Spleen (tissue), 13 donors: Measurements from ENCODE around the gene LRIT2. TPM values are rescaled to one million over a fixed set of nuclear protein-coding genes. Genes with fewer than 3 reads are reported as not detected.

Experiments used
- DNase-seq: peaks from one replicate; pipeline ENCODE4 v3.0.0-alpha.2; 2020
- H3K27ac ChIP-seq, 8 donors: fragments of 200-600 bp; sonication (generic) in 7 of 8; 1 replicate in 4 of 8; 2 replicates in 4 of 8; pipeline versions ENCODE4 v1.5.0 to v1.8.0; 2016 to 2021; ENCODE audit warnings: inconsistent platforms in 4 of 8, mild to moderate bottlenecking in 4 of 8, moderate library complexity in 1 of 8
- H3K27me3 ChIP-seq, 7 donors: fragments of 200-600 bp; sonication (generic) in 6 of 7; replicated peaks in 1 of 7; 1 replicate in 4 of 7; 2 replicates in 3 of 7; pipeline versions ENCODE4 v1.5.0 to v1.8.0; 2016 to 2021; ENCODE audit warnings: inconsistent platforms in 3 of 7, mild to moderate bottlenecking in 1 of 7
- H3K36me3 ChIP-seq, 6 donors: fragments of 200-600 bp; sonication (generic) in 5 of 6; 1 replicate in 4 of 6; 2 replicates in 2 of 6; pipeline versions ENCODE4 v1.5.0 to v1.8.0; 2016 to 2021; ENCODE audit warnings: inconsistent platforms in 2 of 6
- H3K4me1 ChIP-seq, 6 donors: fragments of 200-600 bp; sonication (generic) in 5 of 6; 1 replicate in 3 of 6; 2 replicates in 3 of 6; pipeline versions ENCODE4 v1.5.0 to v1.8.0; 2016 to 2021; ENCODE audit warnings: inconsistent platforms in 3 of 6
- H3K4me3 ChIP-seq, 8 donors: fragments of 200-600 bp; sonication (generic) in 7 of 8; 1 replicate in 4 of 8; 2 replicates in 4 of 8; pipeline versions ENCODE4 v1.5.0 to v1.8.0; 2016 to 2021; ENCODE audit warnings: inconsistent platforms in 4 of 8, mild to moderate bottlenecking in 4 of 8, moderate library complexity in 2 of 8
- H3K9me3 ChIP-seq, 8 donors: fragments of 200-600 bp; sonication (generic) in 7 of 8; 1 replicate in 4 of 8; 2 replicates in 4 of 8; pipeline versions ENCODE4 v1.5.0 to v1.8.0; 2016 to 2021; ENCODE audit warnings: inconsistent platforms in 4 of 8
- CTCF ChIP-seq, 11 experiments: fragments of 200-600 bp in 7 of 11; fragments of 450-650 bp in 4 of 11; sonication (generic) in 4 of 11; IDR thresholded peaks in 8 of 11; conservative IDR thresholded peaks in 3 of 11; 1 replicate in 7 of 11; 2 replicates in 4 of 11; pipeline versions ENCODE4 v1.4.0 to v1.8.0; 2016 to 2021; ENCODE audit warnings: antibody characterized with exemption in 11 of 11, inconsistent platforms in 4 of 11, mild to moderate bottlenecking in 1 of 11
- POLR2A ChIP-seq, 3 donors: fragments of 450-650 bp; IDR thresholded peaks; one replicate each; pipeline ENCODE4 v1.5.1; 2017; ENCODE audit warnings: antibody characterized with exemption in 3 of 3, mild to moderate bottlenecking in 1 of 3
- POLR2AphosphoS5 ChIP-seq, 3 donors: sonication (generic); formaldehyde crosslinking; IDR thresholded peaks; one replicate each; pipeline ENCODE4 v1.5.1; 2017; ENCODE audit warnings: antibody characterized with exemption in 3 of 3
- WGBS, 5 donors: extraction: QIAGEN DNeasy Blood & Tissue Kit in 3 of 5; methylation state at CpG; one replicate each; pipeline versions ENCODE4 v1.1.5 to v1.1.7; 2013 to 2018; 5-methylcytosine and 5-hydroxymethylcytosine counted together
- intact Hi-C: fragments of 100-400 bp; cut with DNase I; formaldehyde crosslinking; loops from one replicate; pipeline ENCODE4 v1.15.0; 2023; ENCODE audit warnings: low total_unique reads
- long read RNA-seq, 2 donors: transcript quantifications; one replicate each; lab custom pipeline, GENCODE V29; 2026
- polyA plus RNA-seq, 3 donors: library from polyadenylated mRNA; stranded (reverse); fragments of 200-250 nt; gene quantifications; one replicate each; pipeline ENCODE4 v1.2.1, GENCODE V29; 2013
- total RNA-seq, 7 donors: library from RNA; depleted of rRNA in 3 of 7; stranded (reverse); fragments of >200 nt in 3 of 7; fragmentation: NEBNext Ultra II Directional in 4 of 7; extraction: Animal tissue kit (Norgen Biotek cat#: 25700) in 4 of 7; gene quantifications; one replicate each; pipeline versions ENCODE4 v1.1.0 to v1.2.1, GENCODE V29; 2016 to 2021
- donor health status: healthy with polysubstance abuse.
- donor health status: DM: no; HTN: no; CAD: no; lungs with moderate emphysema.
- donor health status: DM: no; HTN: no; CAD: no.
- donor health status: Bipolar disorder and iron deficiency.
- donor health status: healthy.
- donor health status: DM: no; HTN: no; CAD: no.
- donor health status: DM: yes; HTN: yes; CAD: no.

The LRIT2 gene, protein sequence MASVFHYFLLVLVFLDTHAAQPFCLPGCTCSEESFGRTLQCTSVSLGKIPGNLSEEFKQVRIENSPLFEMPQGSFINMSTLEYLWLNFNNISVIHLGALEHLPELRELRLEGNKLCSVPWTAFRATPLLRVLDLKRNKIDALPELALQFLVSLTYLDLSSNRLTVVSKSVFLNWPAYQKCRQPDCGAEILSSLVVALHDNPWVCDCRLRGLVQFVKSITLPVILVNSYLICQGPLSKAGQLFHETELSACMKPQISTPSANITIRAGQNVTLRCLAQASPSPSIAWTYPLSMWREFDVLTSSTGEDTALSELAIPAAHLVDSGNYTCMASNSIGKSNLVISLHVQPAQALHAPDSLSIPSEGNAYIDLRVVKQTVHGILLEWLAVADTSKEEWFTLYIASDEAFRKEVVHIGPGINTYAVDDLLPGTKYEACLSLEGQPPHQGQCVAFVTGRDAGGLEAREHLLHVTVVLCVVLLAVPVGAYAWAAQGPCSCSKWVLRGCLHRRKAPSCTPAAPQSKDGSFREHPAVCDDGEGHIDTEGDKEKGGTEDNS
- total RNA-seq (not detected), polyA plus RNA-seq (not detected)
- long read RNA-seq, donor 1 = 0 reads
- long read RNA-seq, donor 2 = 0 reads

DNA sequence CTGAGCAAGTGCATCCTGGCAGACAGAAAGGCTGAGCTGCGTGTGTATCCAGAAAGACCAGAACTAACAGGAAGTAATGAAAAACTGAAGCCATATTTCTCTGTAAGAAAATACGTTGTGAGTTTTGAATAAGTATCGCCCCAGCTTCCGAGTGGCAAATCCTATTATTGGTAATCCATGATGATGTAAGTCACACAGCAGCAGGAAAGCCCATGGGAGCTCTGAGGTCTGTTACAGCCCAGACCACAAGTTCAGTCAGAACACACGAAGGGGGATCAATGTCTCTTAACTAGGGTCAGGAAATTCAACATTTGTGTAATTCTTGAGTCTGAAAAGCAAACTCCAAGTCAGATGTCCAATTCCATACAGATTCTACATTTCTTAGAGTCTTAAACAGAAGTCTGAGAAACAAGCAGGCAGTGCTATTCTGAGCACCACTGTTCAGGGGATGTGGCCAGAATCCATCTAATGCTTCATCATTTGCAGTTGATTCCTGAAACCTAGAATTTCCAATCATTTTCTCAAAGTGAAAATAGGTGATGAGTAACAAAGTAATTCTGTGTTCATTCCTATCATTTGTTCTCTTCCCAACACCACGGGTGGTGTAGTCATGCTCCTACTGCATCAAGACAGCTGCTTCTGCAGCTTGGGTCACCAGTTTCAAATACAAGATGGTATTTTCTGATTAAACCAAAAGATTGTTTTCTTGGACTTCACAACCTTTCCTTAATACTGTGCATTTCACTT lies at the start of gene LRIT2:
TSS of gene LRIT2 (minus strand) at position 118 of the 747 bp plus-strand sequence. CDS start at position 94, 24 bp downstream.
- 67 to 76% (median 71%) methylated on average over 6 of the region's 6 CpGs for WGBS, 5 donors
- intact Hi-C loops = no loop called here
- H3K4me3 ChIP-seq = no peak within 1 kb of the TSS
- DNase-seq = no peak
- TF ChIP-seq CTCF (IDR thresholded peaks at IDR 0.05 in 8 of 11, conservative IDR thresholded peaks at IDR 0.05 in 3 of 11) = no peak
- TF ChIP-seq POLR2AphosphoS5 (IDR thresholded peaks at IDR 0.05) = no peak
- no peak for TF ChIP-seq POLR2A (IDR thresholded peaks at IDR 0.05)
- H3K9me3 ChIP-seq = no peaks in the 10 kb centered on the region
- no peaks in the 10 kb centered on the region for H3K4me1 ChIP-seq
- no peak within 1 kb of the TSS for H3K27ac ChIP-seq
- H3K36me3 ChIP-seq = no peaks in the 10 kb centered on the region
- H3K27me3 ChIP-seq = peaks cover 0 to 36% (median 6%) of the 10 kb centered on the region in 7 donors

DNA sequence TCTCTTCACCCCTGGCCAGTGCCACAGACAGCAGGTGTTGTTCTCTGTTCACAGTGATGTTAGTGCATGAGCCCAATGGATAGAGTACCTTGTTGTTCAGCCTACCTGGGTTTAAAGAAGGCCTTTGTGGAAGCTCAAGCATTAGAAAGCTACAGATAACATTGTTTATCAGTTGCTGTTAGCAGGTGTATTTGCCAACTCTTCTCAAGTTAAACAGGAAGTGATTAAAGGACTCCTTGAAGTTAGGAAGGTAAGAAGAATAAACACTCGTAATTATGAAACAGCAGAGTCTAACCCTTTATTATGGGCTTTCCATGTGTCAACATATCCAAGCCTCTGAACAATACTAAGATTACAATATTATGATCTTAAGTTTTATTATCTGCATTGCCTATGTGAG lies 45.4 kb upstream of the LRIT2 start:
- intact Hi-C loops = no loop called here
- DNase-seq = no peak
- Histone ChIP-seq H3K27ac (no peak overlapping the region), H3K4me1 (no peaks in the 10 kb centered on the region), H3K9me3 (no peaks in the 10 kb centered on the region), H3K36me3 (no peaks in the 10 kb centered on the region), H3K27me3 (peaks cover 0 to 49% (median 5%) of the 10 kb centered on the region in 7 donors), H3K4me3 (no peak overlapping the region)
- WGBS, 5 donors = 42 to 65% (median 46%) methylated on average over 1 of the region's 1 CpG
- TF ChIP-seq POLR2AphosphoS5 (IDR thresholded peaks at IDR 0.05) = no peak
- TF ChIP-seq POLR2A (IDR thresholded peaks at IDR 0.05) = no peak
- TF ChIP-seq CTCF (IDR thresholded peaks at IDR 0.05 in 8 of 11, conservative IDR thresholded peaks at IDR 0.05 in 3 of 11) = no peak

GRCh38 chr10:84269773-84270172 lies 44.4 kb upstream of the LRIT2 start:
- Histone ChIP-seq H3K27ac (no peak overlapping the region), H3K36me3 (no peaks in the 10 kb centered on the region), H3K4me3 (no peak overlapping the region), H3K27me3 (peaks cover 0 to 49% (median 5%) of the 10 kb centered on the region in 7 donors), H3K9me3 (no peaks in the 10 kb centered on the region), H3K4me1 (peaks cover 0 to under 1% (median under 1%) of the 10 kb centered on the region in 6 donors)
- intact Hi-C loops = no loop called here
- WGBS, 5 donors = 66 to 80% (median 71%) methylated on average over 2 of the region's 2 CpGs
- no peak for TF ChIP-seq POLR2A (IDR thresholded peaks at IDR 0.05)
- no peak for TF ChIP-seq CTCF (IDR thresholded peaks at IDR 0.05 in 8 of 11, conservative IDR thresholded peaks at IDR 0.05 in 3 of 11)
- no peak for TF ChIP-seq POLR2AphosphoS5 (IDR thresholded peaks at IDR 0.05)
- DNase-seq = no peak
